GM18520 (cell line): ENCODE data around the gene ABAT.

Experiments
- ATAC-seq: cut with Tn5 transposase; IDR thresholded peaks from one replicate; pipeline ENCODE4 v1.9.1; 2021; ENCODE audit not compliant: unreplicated experiment

ABAT gene

GRCh38 chr16:8808009-8808408, 133.6 kb downstream of the ABAT start:
- no peak for ATAC-seq

- no peak for ATAC-seq
These were observed 134.4 kb downstream of the ABAT start for GRCh38 chr16:8808613-8809353.

GRCh38 chr16:8812162-8812843, 137.9 kb downstream of the ABAT start:
- no peak for ATAC-seq

- no peak for ATAC-seq
These were observed 139.8 kb downstream of the ABAT start for GRCh38 chr16:8814095-8814806.

GRCh38 chr16:8816967-8817655, 142.7 kb downstream of the ABAT start:
- ATAC-seq: no peak

GRCh38 chr16:8818504-8819270, 144.3 kb downstream of the ABAT start:
- ATAC-seq: peak; percentile 80

GRCh38 chr16:8819411-8820034, 145.1 kb downstream of the ABAT start:
- no peak for ATAC-seq

- ATAC-seq: no peak
These were observed 148.0 kb downstream of the ABAT start for GRCh38 chr16:8822403-8822802.

- ATAC-seq: no peak
These were observed 152.0 kb downstream of the ABAT start for GRCh38 chr16:8826278-8826879.

GRCh38 chr16:8828541-8829165, 154.2 kb downstream of the ABAT start:
- no peak for ATAC-seq

GRCh38 chr16:8831450-8831849, 157.0 kb downstream of the ABAT start:
- no peak for ATAC-seq

- ATAC-seq: no peak
These were observed 157.7 kb downstream of the ABAT start for GRCh38 chr16:8831871-8832716.

GRCh38 chr16:8832717-8833105, 158.3 kb downstream of the ABAT start:
- ATAC-seq: no peak
